A673 (cell line): ENCODE data around the gene ZNHIT1. TPM values are rescaled to one million over a fixed set of nuclear protein-coding genes. Genes with fewer than 3 reads are reported as not detected.

ENCODE experiments used
- Bru-seq: library from RNA; stranded (reverse); fragments of 400-500 nt; gene quantifications from one replicate; lab custom pipeline; 2021; lab: Mats Ljungman, UMichigan
- BruChase-seq, 2 experiments: library from RNA; stranded (reverse); fragments of 400-500 nt; gene quantifications; one replicate each; lab custom pipeline; 2021; lab: Mats Ljungman, UMichigan
- BruUV-seq: library from RNA; stranded (reverse); fragments of 400-500 nt; replicated peaks from 2 replicates; lab custom pipeline; 2021; lab: Mats Ljungman, UMichigan
- CTCF ChIA-PET: fragments of 300-600 bp; sonication (Branson Sonifier 250); formaldehyde crosslinking; loops from one replicate; lab custom pipeline; 2022; ENCODE audit warnings: antibody characterized with exemption; lab: Charles Lee
- POLR2A ChIA-PET: fragments of 300-600 bp; sonication (Branson Sonifier 250); formaldehyde crosslinking; loops from one replicate; lab custom pipeline; 2022; ENCODE audit warnings: antibody characterized with exemption; ENCODE audit not compliant: low non-redundant PET; lab: Charles Lee
- DNase-seq: peaks from one replicate; pipeline ENCODE4 v3.0.0-alpha.2; 2015; ENCODE audit warnings: low spot score
- H3K27ac ChIP-seq: fragments of 200-600 bp; sonication (generic); 2 replicates; pipeline ENCODE4 v1.5.1; 2016; ENCODE audit warnings: mixed run types, low read depth, mild to moderate bottlenecking, mixed read lengths, antibody characterized with exemption, low read length; ENCODE audit not compliant: poor library complexity, severe bottlenecking
- H3K27me3 ChIP-seq: fragments of 200-600 bp; sonication (generic); replicated peaks from 2 replicates; pipeline ENCODE4 v1.6.1; 2017; ENCODE audit warnings: mixed run types, low read depth, mild to moderate bottlenecking, mixed read lengths, antibody characterized with exemption, low read length; ENCODE audit not compliant: insufficient read depth, poor library complexity
- H3K36me3 ChIP-seq: fragments of 200-600 bp; sonication (generic); 2 replicates; pipeline ENCODE4 v1.6.1; 2016; ENCODE audit warnings: mixed run types, mild to moderate bottlenecking, mixed read lengths, antibody characterized with exemption, low read length; ENCODE audit not compliant: insufficient read depth, poor library complexity, severe bottlenecking
- H3K4me1 ChIP-seq: fragments of 200-600 bp; sonication (generic); 2 replicates; pipeline ENCODE4 v1.6.1; 2017; ENCODE audit warnings: mixed run types, mild to moderate bottlenecking, mixed read lengths, antibody characterized with exemption, low read length; ENCODE audit not compliant: insufficient read depth, poor library complexity, severe bottlenecking
- H3K4me3 ChIP-seq: fragments of 200-600 bp; sonication (generic); 2 replicates; pipeline ENCODE4 v1.5.1; 2016; ENCODE audit warnings: low read depth, mixed run types, mild to moderate bottlenecking, mixed read lengths, low read length; ENCODE audit not compliant: poor library complexity, severe bottlenecking
- H3K9me3 ChIP-seq: fragments of 200-600 bp; sonication (generic); 2 replicates; pipeline ENCODE4 v1.6.1; 2016; ENCODE audit warnings: mixed run types, low read depth, mild to moderate bottlenecking, mixed read lengths, antibody characterized with exemption, low read length; ENCODE audit not compliant: poor library complexity, severe bottlenecking
- EZH2 ChIP-seq: fragments of 200-600 bp; sonication (generic); IDR thresholded peaks from 2 replicates; pipeline ENCODE4 v1.6.1; 2017; ENCODE audit warnings: borderline replicate concordance, low read depth, mild to moderate bottlenecking, mixed read lengths, antibody characterized with exemption, low read length; ENCODE audit not compliant: poor library complexity, severe bottlenecking
- intact Hi-C: fragments of 100-400 bp; cut with micrococcal nuclease; formaldehyde crosslinking; loops from one replicate; pipeline ENCODE4 v1.10.0; 2022; ENCODE audit not compliant: unreplicated experiment
- long read RNA-seq: library from polyadenylated mRNA; stranded (forward); transcript quantifications from one replicate; pipeline ENCODE4 v2.0.0, GENCODE V29; 2022
- total RNA-seq: library from RNA; stranded (reverse); gene quantifications from 2 replicates; pipeline ENCODE4 v1.2.3, GENCODE V29; 2021
- TF ChIP-seq, protein P1 (sequence below): fragments of 300-800, 200-600 bp; sonication (generic); conservative IDR thresholded peaks from 2 replicates; pipeline ENCODE4 v1.5.1; 2017; ENCODE audit warnings: low read depth, mild to moderate bottlenecking, antibody characterized with exemption, low read length, moderate library complexity, mixed read lengths

ZNHIT1 gene
- 64.4 and 65.1 TPM in 2 replicates for total RNA-seq
- Bru-seq, nascent RNA, result percentile 69 among the genes with signal in this experiment
- percentile 71 among the genes with signal in this experiment for BruChase-seq, experiment 1, labeled RNA remaining after a 2-hour chase
- BruChase-seq, experiment 2, labeled RNA remaining after a 6-hour chase, result percentile 79 among the genes with signal in this experiment
- long read RNA-seq, transcript ZNHIT1-203 (4 exons, 2,898 nt), result minor isoform, 7 of 181 reads
- long read RNA-seq, transcript ZNHIT1-201 (5 exons, 1,225 nt), result major isoform, 155 of 181 reads
- long read RNA-seq, partial matches to known transcripts, result 3 of 181 reads
- long read RNA-seq, other reads (novel, unspliced or antisense), result 15 of 181 reads

- POLR2A ChIA-PET, result no interaction called here
- no TSS peak for BruUV-seq
- TF ChIP-seq, protein P1, sequence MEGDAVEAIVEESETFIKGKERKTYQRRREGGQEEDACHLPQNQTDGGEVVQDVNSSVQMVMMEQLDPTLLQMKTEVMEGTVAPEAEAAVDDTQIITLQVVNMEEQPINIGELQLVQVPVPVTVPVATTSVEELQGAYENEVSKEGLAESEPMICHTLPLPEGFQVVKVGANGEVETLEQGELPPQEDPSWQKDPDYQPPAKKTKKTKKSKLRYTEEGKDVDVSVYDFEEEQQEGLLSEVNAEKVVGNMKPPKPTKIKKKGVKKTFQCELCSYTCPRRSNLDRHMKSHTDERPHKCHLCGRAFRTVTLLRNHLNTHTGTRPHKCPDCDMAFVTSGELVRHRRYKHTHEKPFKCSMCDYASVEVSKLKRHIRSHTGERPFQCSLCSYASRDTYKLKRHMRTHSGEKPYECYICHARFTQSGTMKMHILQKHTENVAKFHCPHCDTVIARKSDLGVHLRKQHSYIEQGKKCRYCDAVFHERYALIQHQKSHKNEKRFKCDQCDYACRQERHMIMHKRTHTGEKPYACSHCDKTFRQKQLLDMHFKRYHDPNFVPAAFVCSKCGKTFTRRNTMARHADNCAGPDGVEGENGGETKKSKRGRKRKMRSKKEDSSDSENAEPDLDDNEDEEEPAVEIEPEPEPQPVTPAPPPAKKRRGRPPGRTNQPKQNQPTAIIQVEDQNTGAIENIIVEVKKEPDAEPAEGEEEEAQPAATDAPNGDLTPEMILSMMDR, result no peak
- TF ChIP-seq EZH2, result no peak
Measured at GRCh38 chr7:101217388-101218235, at the start of gene ZNHIT1, which contains the start of gene PLOD3. TSS of gene ZNHIT1 (plus strand) at chr7:101218165. CDS start at chr7:101218196, 31 bp downstream. TSS of gene PLOD3 (minus strand) at chr7:101217581. CDS start at chr7:101217274, 307 bp downstream.

GRCh38 chr7:101168412-101169049 lies 49.4 kb upstream of the ZNHIT1 start:
- H3K36me3 ChIP-seq, result no peaks in the 10 kb centered on the region
- H3K4me1 ChIP-seq, result peaks cover 63% of the 10 kb centered on the region
- no TSS peak for BruUV-seq
- no peak overlapping the region for H3K27ac ChIP-seq
- ChIA-PET POLR2A (no interaction called here), CTCF (interaction anchor here (0.6 kb wide), 1 partner anchor 24 kb away, joined by 3 read pairs; no protein-coding TSS in a partner anchor)
- H3K9me3 ChIP-seq, result no peaks in the 10 kb centered on the region
- DNase-seq, result no peak
- no peak for TF ChIP-seq EZH2
- no peak overlapping the region for H3K4me3 ChIP-seq
- peaks cover 70% of the 10 kb centered on the region for H3K27me3 ChIP-seq
- intact Hi-C loops, result no loop called here

More at GRCh38 chr7:101217388-101218235, at the start of gene ZNHIT1, which contains the start of gene PLOD3:
- peak within 1 kb of the TSS; percentile 68 for H3K4me3 ChIP-seq
- CTCF ChIA-PET, result interaction anchor here (0.5 to 1.4 kb wide), 5 partner anchors 17 to 74 kb away, joined by 3 to 7 read pairs (median 4); no protein-coding TSS in a partner anchor
- peak within 1 kb of the TSS; percentile 78 for H3K27ac ChIP-seq
- H3K27me3 ChIP-seq, result no peaks in the 10 kb centered on the region
- peak; percentile 99 for DNase-seq
- intact Hi-C loops, result loop anchor here (2.0 kb wide), 1 partner anchor 27 kb away; the partner anchor contains the start of gene FIS1
- peaks cover 25% of the 10 kb centered on the region for H3K4me1 ChIP-seq
- H3K36me3 ChIP-seq, result peaks cover 4% of the 10 kb centered on the region
- H3K9me3 ChIP-seq, result no peaks in the 10 kb centered on the region

- CTCF ChIA-PET, result interaction anchor here (0.6 kb wide), 1 partner anchor 25 kb away, joined by 3 read pairs; no protein-coding TSS in a partner anchor
- H3K36me3 ChIP-seq, result no peaks in the 10 kb centered on the region
- no peaks in the 10 kb centered on the region for H3K9me3 ChIP-seq
- POLR2A ChIA-PET, result no interaction called here
- DNase-seq, result no peak
- intact Hi-C loops, result no loop called here
- H3K4me3 ChIP-seq, result no peak overlapping the region
- H3K27ac ChIP-seq, result no peak overlapping the region
- peaks cover 69% of the 10 kb centered on the region for H3K27me3 ChIP-seq
- TF ChIP-seq, protein P1, result no peak
- TF ChIP-seq EZH2, result no peak
- H3K4me1 ChIP-seq, result peaks cover 64% of the 10 kb centered on the region
- no TSS peak for BruUV-seq
Measured at GRCh38 chr7:101169110-101169837, 48.7 kb upstream of the ZNHIT1 start.
